Testis (tissue), 3 donors: ENCODE results near the gene L1CAM. TPM values are rescaled to one million over a fixed set of nuclear protein-coding genes. Genes with fewer than 3 reads are reported as not detected.
A peak's percentile ranks its signal among the peaks of the same experiment; 100 is the strongest.
"Not testable (repeated sequence)": the region's sequence is repeated elsewhere in the genome, so short reads cannot be mapped to it uniquely, and the experiment has no call there.

ENCODE experiments used
- DNase-seq: peaks from one replicate; pipeline ENCODE4 v3.0.0-alpha.2; 2019
- H3K27ac ChIP-seq, 2 donors: fragments of 200-600 bp; sonication (generic); one replicate each; pipeline ENCODE4 v1.5.1; 2019
- H3K27me3 ChIP-seq: fragments of 200-600 bp; sonication (generic); one replicate; pipeline ENCODE4 v1.5.1; 2019
- H3K36me3 ChIP-seq: fragments of 200-600 bp; sonication (generic); one replicate; pipeline ENCODE4 v1.5.1; 2017; ENCODE audit warnings: low read depth; ENCODE audit errors: missing control alignments
- H3K4me1 ChIP-seq: fragments of 200-600 bp; sonication (generic); one replicate; pipeline ENCODE4 v1.5.1; 2019
- H3K4me3 ChIP-seq, 2 donors: fragments of 200-600 bp; sonication (generic); one replicate each; pipeline ENCODE4 v1.5.1; 2017 to 2019
- H3K9me3 ChIP-seq: fragments of 200-600 bp; sonication (generic); one replicate; pipeline ENCODE4 v1.5.1; 2017
- CTCF ChIP-seq, 3 experiments: fragments of 450-650 bp in 2 of 3; fragments of 200-600 bp in 1 of 3; sonication (generic) in 1 of 3; IDR thresholded peaks; one replicate each; pipeline ENCODE4 v1.5.1; 2016 to 2019; ENCODE audit warnings: antibody characterized with exemption in 3 of 3, mild to moderate bottlenecking in 2 of 3, moderate library complexity in 1 of 3
- POLR2A ChIP-seq: fragments of 450-650 bp; IDR thresholded peaks from one replicate; pipeline ENCODE4 v1.6.1; 2017; ENCODE audit warnings: antibody characterized with exemption, mild to moderate bottlenecking, moderate library complexity
- WGBS, 2 donors: methylation state at CpG; one replicate each; pipeline ENCODE4 v1.1.5; 2018; 5-methylcytosine and 5-hydroxymethylcytosine counted together
- intact Hi-C: fragments of 100-400 bp; cut with DNase I; formaldehyde crosslinking; loops from one replicate; pipeline ENCODE4 v1.15.1; 2023; ENCODE audit warnings: low total_unique reads
- polyA plus RNA-seq: library from polyadenylated mRNA; stranded (reverse); fragments of 350-450 nt; fragmentation: Illumina TruSeq; extraction: RNeasy Lipid Tissue Mini Kit (QIAGEN cat#74804); gene quantifications from one replicate; pipeline ENCODE4 v1.2.3, GENCODE V29; 2014; ENCODE audit warnings: low read depth, low replicate concordance; ENCODE audit not compliant: insufficient read depth
- total RNA-seq, 2 donors: library from RNA; depleted of rRNA; stranded (reverse); fragments of >200 nt; gene quantifications; one replicate each; pipeline ENCODE4 v1.2.3, GENCODE V29; 2016

The L1CAM gene
- total and polyA plus RNA-seq, 3 donors from 2014 or later, result 1.7 to 4.5 (median 2.5) TPM

- H3K27me3 ChIP-seq, result no peaks in the 10 kb centered on the region
- TF ChIP-seq CTCF (IDR thresholded peaks at IDR 0.05), result no peak
- no peak for TF ChIP-seq POLR2A
- H3K27ac ChIP-seq, result no peak overlapping the region
- H3K4me1 ChIP-seq, result no peaks in the 10 kb centered on the region
- intact Hi-C loops, result no loop called here
- H3K9me3 ChIP-seq, result no peaks in the 10 kb centered on the region
- no peak for DNase-seq
- no peak overlapping the region for H3K4me3 ChIP-seq
- H3K36me3 ChIP-seq, result no peaks in the 10 kb centered on the region
- WGBS, 2 donors, result 82 to 93% methylated on average over 2 to 9 of the region's 9 CpGs
Measured at GRCh38 chrX:153821066-153821465, 64.9 kb downstream of the L1CAM start.

- intact Hi-C loops, result no loop called here
- 88 to 89% methylated on average over 3 to 7 of the region's 7 CpGs for WGBS, 2 donors
- TF ChIP-seq CTCF (IDR thresholded peaks at IDR 0.05) (no peak), POLR2A (no peak)
- Histone ChIP-seq H3K9me3 (no peaks in the 10 kb centered on the region), H3K4me3 (no peak overlapping the region), H3K27ac (no peak overlapping the region), H3K27me3 (no peaks in the 10 kb centered on the region), H3K4me1 (no peaks in the 10 kb centered on the region), H3K36me3 (no peaks in the 10 kb centered on the region)
- no peak for DNase-seq
Measured at GRCh38 chrX:153820601-153821000, 65.4 kb downstream of the L1CAM start.

GRCh38 chrX:153819384-153820040 is 66.5 kb downstream of the L1CAM start:
- DNase-seq, result no peak
- intact Hi-C loops, result no loop called here
- 31 to 66% methylated on average over 5 to 20 of the region's 23 CpGs for WGBS, 2 donors

GRCh38 chrX:153818571-153819383 is 67.2 kb downstream of the L1CAM start:
- no peak for DNase-seq
- 4 to 15% methylated on average over 15 to 30 of the region's 67 CpGs for WGBS, 2 donors
- TF ChIP-seq POLR2A (no peak), CTCF (IDR thresholded peaks at IDR 0.05) (no peak)
- Histone ChIP-seq H3K27me3 (no peaks in the 10 kb centered on the region), H3K27ac (no peak overlapping the region), H3K9me3 (no peaks in the 10 kb centered on the region), H3K36me3 (no peaks in the 10 kb centered on the region), H3K4me1 (no peaks in the 10 kb centered on the region), H3K4me3 (peak overlapping the region; percentile 32 to 50)
- intact Hi-C loops, result no loop called here

More at GRCh38 chrX:153819384-153820040, 66.5 kb downstream of the L1CAM start:
- Histone ChIP-seq H3K4me1 (no peaks in the 10 kb centered on the region), H3K36me3 (no peaks in the 10 kb centered on the region), H3K27me3 (no peaks in the 10 kb centered on the region), H3K4me3 (peak overlapping the region; percentile 32 to 50), H3K9me3 (no peaks in the 10 kb centered on the region), H3K27ac (no peak overlapping the region)
- no peak for TF ChIP-seq POLR2A
- TF ChIP-seq CTCF (IDR thresholded peaks at IDR 0.05), result no peak

GRCh38 chrX:153818064-153818463 is 67.9 kb downstream of the L1CAM start:
- WGBS, 2 donors, result 75 to 84% methylated on average over 9 of the region's 9 CpGs
- H3K36me3 ChIP-seq, DNase-seq, H3K27me3 ChIP-seq, H3K9me3 ChIP-seq, intact Hi-C loops, H3K4me1 ChIP-seq, H3K27ac ChIP-seq, H3K4me3 ChIP-seq: not testable (repeated sequence)
